DOHH2 (cell line): ENCODE measurements around the gene OSBPL2.

ENCODE experiments used
- H3F3A ChIP-seq: fragments of 200-600 bp; sonication (generic), shearing (Covaris generic); 2 replicates; pipeline ENCODE4 v1.6.0; 2016; ENCODE audit warnings: antibody characterized with exemption, mild to moderate bottlenecking; ENCODE audit not compliant: control insufficient read depth, insufficient read depth
- H3K27ac ChIP-seq: fragments of 200-600 bp; sonication (generic); 2 replicates; pipeline ENCODE4 v1.5.1; 2014; ENCODE audit warnings: low read depth, mild to moderate bottlenecking, low read length, moderate library complexity
- H3K27me3 ChIP-seq: fragments of 200-600 bp; sonication (generic); 2 replicates; pipeline ENCODE4 v1.6.1; 2014; ENCODE audit warnings: mild to moderate bottlenecking, low read length, mixed read lengths; ENCODE audit not compliant: control insufficient read depth
- H3K36me3 ChIP-seq: fragments of 200-600 bp; sonication (generic); 2 replicates; pipeline ENCODE4 v1.6.1; 2014; ENCODE audit warnings: mild to moderate bottlenecking, low read length, moderate library complexity, mixed read lengths; ENCODE audit not compliant: control insufficient read depth
- H3K4me1 ChIP-seq: fragments of 200-600 bp; sonication (generic); 2 replicates; pipeline ENCODE4 v1.6.1; 2014; ENCODE audit warnings: mild to moderate bottlenecking, low read length, mixed read lengths; ENCODE audit not compliant: control insufficient read depth
- H3K4me2 ChIP-seq: fragments of 200-600 bp; sonication (generic); 2 replicates; pipeline ENCODE4 v1.6.0; 2014; ENCODE audit warnings: mild to moderate bottlenecking, low read length, moderate library complexity
- H3K4me3 ChIP-seq: fragments of 200-600 bp; sonication (generic); 2 replicates; pipeline ENCODE4 v1.5.1; 2014; ENCODE audit warnings: mild to moderate bottlenecking, low read length, mixed read lengths
- H3K79me2 ChIP-seq: fragments of 200-600 bp; sonication (generic); 2 replicates; pipeline ENCODE4 v1.6.1; 2014; ENCODE audit warnings: mild to moderate bottlenecking, low read length, mixed read lengths; ENCODE audit not compliant: control insufficient read depth
- H3K9me2 ChIP-seq: fragments of 200-600 bp; sonication (generic); replicated peaks from 2 replicates; pipeline ENCODE4 v1.6.1; 2014; ENCODE audit warnings: mild to moderate bottlenecking, low read length, mixed read lengths; ENCODE audit not compliant: control insufficient read depth
- H3K9me3 ChIP-seq: fragments of 200-600 bp; sonication (generic); 2 replicates; pipeline ENCODE4 v1.6.1; 2014; ENCODE audit warnings: antibody characterized with exemption, low read length, mixed read lengths; ENCODE audit not compliant: control insufficient read depth, insufficient read depth
- H4K20me1 ChIP-seq: fragments of 200-600 bp; sonication (generic); 2 replicates; pipeline ENCODE4 v1.6.0; 2014; ENCODE audit warnings: low read depth, mild to moderate bottlenecking, antibody characterized with exemption, low read length, moderate library complexity; ENCODE audit not compliant: control insufficient read depth, insufficient read depth
- EZH2phosphoT487 ChIP-seq: fragments of 200-600 bp; sonication (generic); IDR thresholded peaks from 2 replicates; pipeline ENCODE4 v1.6.1; 2017; ENCODE audit warnings: borderline replicate concordance, mild to moderate bottlenecking, antibody characterized with exemption, low read length, moderate library complexity, mixed read lengths
- TF ChIP-seq, protein P1 (sequence below): fragments of 200-600 bp; sonication (generic); IDR thresholded peaks from one replicate; pipeline ENCODE4 v1.5.1; 2014; ENCODE audit warnings: antibody characterized with exemption, mild to moderate bottlenecking, low read depth, low read length; ENCODE audit not compliant: poor library complexity, severe bottlenecking

OSBPL2 gene

DNA sequence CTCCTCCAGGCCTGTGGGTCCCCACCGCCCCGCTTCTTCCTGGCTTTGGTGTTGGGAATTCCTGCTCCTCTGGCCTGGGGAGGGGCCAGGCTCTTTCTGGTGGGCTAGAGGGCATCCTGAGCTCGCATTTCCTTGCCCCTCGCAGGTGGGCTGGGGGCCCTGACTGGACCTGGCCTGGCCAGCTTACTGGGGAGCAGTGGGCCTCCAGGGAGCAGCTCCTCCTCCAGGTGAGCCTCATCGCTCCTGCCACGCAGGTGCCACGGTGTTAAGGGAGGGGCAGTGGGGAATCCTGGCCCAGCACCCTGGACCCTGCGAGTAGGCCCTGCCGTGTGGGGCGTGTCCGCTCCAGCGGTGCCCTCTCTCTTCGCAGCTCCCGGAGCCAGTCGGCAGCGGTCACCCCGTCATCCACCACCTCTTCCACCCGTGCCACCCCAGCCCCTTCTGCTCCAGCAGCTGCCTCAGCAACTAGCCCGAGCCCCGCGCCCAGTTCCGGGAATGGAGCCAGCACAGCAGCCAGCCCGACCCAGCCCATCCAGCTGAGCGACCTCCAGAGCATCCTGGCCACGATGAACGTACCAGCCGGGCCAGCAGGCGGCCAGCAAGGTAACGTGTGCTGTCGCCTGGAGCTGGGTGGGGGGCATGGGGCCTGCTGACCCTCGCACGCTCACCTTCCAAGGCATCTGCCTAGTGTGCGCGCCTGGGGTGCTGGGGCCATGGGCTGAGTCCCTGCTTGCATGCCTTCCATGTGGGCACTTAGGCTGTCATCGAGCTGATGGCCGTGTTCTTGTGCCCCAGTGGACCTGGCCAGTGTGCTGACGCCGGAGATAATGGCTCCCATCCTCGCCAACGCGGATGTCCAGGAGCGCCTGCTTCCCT lies 69.1 kb downstream of the OSBPL2 start:
- no peak overlapping the region for H3K27ac ChIP-seq
- no peaks in the 10 kb centered on the region for H3K9me2 ChIP-seq
- 0 out of 2 replicates have a peak, but pooled peaks cover 4% of the 10 kb centered on the region for H3F3A ChIP-seq
- H3K4me2 ChIP-seq: no peak overlapping the region
- H4K20me1 ChIP-seq: peaks cover 32% of the 10 kb centered on the region
- TF ChIP-seq, protein P1, sequence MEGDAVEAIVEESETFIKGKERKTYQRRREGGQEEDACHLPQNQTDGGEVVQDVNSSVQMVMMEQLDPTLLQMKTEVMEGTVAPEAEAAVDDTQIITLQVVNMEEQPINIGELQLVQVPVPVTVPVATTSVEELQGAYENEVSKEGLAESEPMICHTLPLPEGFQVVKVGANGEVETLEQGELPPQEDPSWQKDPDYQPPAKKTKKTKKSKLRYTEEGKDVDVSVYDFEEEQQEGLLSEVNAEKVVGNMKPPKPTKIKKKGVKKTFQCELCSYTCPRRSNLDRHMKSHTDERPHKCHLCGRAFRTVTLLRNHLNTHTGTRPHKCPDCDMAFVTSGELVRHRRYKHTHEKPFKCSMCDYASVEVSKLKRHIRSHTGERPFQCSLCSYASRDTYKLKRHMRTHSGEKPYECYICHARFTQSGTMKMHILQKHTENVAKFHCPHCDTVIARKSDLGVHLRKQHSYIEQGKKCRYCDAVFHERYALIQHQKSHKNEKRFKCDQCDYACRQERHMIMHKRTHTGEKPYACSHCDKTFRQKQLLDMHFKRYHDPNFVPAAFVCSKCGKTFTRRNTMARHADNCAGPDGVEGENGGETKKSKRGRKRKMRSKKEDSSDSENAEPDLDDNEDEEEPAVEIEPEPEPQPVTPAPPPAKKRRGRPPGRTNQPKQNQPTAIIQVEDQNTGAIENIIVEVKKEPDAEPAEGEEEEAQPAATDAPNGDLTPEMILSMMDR: no peak
- TF ChIP-seq EZH2phosphoT487: no peak
- peaks cover 44% of the 10 kb centered on the region for H3K79me2 ChIP-seq
- H3K4me3 ChIP-seq: no peak overlapping the region
- peaks cover 66% of the 10 kb centered on the region for H3K36me3 ChIP-seq
- H3K9me3 ChIP-seq: no peaks in the 10 kb centered on the region
- no peaks in the 10 kb centered on the region for H3K27me3 ChIP-seq
- peaks cover 17% of the 10 kb centered on the region for H3K4me1 ChIP-seq

DNA sequence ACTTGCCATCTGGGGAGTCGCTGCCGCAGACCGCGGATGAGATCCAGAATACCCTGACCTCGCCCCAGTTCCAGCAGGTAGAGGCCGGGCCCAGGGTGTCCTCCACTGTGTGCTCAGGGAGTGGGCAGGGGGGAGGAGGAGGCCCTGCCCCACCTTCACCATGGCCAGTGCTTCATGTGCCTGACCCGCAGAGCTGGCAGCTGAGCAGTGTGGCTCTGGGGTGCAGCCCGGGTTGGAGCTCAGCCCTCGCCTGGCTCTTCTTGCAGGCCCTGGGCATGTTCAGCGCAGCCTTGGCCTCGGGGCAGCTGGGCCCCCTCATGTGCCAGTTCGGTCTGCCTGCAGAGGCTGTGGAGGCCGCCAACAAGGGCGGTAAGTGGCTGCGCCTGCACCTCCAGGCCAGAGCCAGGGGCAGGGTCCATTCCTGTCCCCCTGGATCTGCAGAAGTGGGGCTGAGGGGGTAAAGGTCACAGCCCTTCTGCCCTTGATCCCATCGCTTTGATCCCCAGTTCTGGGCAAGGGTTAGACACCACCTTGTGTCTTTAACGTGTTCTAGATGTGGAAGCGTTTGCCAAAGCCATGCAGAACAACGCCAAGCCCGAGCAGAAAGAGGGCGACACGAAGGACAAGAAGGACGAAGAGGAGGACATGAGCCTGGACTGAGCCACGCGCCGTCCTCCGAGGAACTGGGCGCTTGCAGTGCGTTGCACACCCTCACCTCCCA lies 69.9 kb downstream of the OSBPL2 start:
- Histone ChIP-seq H3K36me3 (peaks cover 65% of the 10 kb centered on the region), H3K79me2 (peaks cover 39% of the 10 kb centered on the region), H3K27me3 (no peaks in the 10 kb centered on the region), H3K9me2 (no peaks in the 10 kb centered on the region), H4K20me1 (peaks cover 32% of the 10 kb centered on the region), H3K4me2 (no peak overlapping the region), H3K4me3 (no peak overlapping the region), H3K4me1 (peaks cover 17% of the 10 kb centered on the region), H3F3A (0 out of 2 replicates have a peak, but pooled peaks cover 4% of the 10 kb centered on the region), H3K27ac (no peak overlapping the region), H3K9me3 (no peaks in the 10 kb centered on the region)
- no peak for TF ChIP-seq EZH2phosphoT487
- TF ChIP-seq, protein P1: no peak

DNA sequence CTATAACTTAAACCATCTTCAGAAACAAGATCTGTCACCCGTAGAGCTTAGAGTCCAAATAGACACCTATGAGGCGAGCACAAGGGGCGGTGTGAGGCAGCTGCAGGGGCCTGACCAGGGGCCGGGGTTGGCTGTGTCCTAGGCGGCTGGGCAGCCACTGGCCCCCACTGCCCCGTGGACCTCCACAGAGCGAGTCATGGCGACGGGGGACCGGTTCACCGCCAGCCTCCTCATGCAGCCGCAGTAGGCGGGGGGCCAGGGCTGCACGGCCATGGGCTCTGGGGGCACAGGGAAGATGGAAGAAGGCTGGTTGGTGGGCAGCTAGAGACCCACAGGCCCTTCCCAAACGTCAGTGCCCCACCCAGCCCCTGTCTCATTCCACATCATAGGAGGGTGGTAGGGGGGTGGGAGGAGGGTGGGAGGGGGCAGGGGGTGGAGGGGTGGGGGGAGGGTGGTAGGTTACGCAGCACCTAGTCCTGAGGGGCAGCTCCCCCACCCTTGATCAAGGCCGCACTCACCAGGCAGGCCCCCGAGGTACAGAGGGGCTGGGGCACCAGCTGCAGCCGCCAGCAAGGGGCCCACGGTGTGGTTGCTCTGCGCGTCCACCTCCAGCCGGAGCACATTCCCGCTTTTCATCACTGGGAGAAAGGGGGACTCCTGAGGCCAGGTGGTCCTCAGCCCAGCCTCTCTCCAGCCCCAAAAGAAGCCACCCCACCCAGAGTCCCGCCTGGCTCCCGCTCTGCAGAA lies 71.0 kb downstream of the OSBPL2 start:
- Histone ChIP-seq H3K4me1 (peaks cover 13% of the 10 kb centered on the region), H3K36me3 (peaks cover 54% of the 10 kb centered on the region), H3K4me2 (no peak overlapping the region), H3K79me2 (peaks cover 28% of the 10 kb centered on the region), H3K9me2 (no peaks in the 10 kb centered on the region), H3K9me3 (no peaks in the 10 kb centered on the region), H3K27me3 (no peaks in the 10 kb centered on the region), H3K4me3 (no peak overlapping the region), H3F3A (0 out of 2 replicates have a peak, but pooled peaks cover 4% of the 10 kb centered on the region), H3K27ac (no peak overlapping the region), H4K20me1 (peaks cover 22% of the 10 kb centered on the region)
- TF ChIP-seq, protein P1: no peak
- no peak for TF ChIP-seq EZH2phosphoT487
